ENCODE results near the gene USP47. TPM values are rescaled to one million over a fixed set of nuclear protein-coding genes. Genes with fewer than 3 reads are reported as not detected.

The USP47 gene
- total RNA-seq, 1 experiment from 2014 or later, result 37.5 TPM

DNA sequence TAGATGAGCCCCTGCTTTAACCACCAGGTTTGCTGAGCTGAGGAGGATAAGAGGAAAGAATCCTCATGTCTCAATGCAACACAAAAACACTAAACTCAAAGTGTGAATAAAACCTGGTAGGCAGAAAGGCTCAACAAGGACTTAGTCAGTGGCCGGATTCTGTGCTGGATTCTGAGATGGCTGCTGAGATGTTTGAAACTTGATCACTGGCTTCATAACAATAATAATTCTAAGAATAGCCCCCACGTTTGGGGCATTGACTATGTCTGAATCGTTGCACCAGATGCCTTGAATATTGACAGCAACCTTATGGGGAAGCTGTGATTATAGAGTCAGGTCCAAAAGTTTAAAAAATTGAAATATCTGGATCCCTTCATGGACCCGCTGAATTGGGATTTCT is 162.0 kb downstream of the USP47 start:
- Mint-ChIP-seq H3K4me3 (ENCODE audit: low read depth, unreplicated experiment) (no peak overlapping the region), H3K4me1 (ENCODE audit: low read depth, unreplicated experiment) (peaks cover 9% of the 10 kb centered on the region), H3K36me3 (ENCODE audit: insufficient read depth, unreplicated experiment) (no peaks in the 10 kb centered on the region), H3K27me3 (ENCODE audit: unreplicated experiment) (no peaks in the 10 kb centered on the region), H3K27ac (ENCODE audit: unreplicated experiment) (no peak overlapping the region), H3K9me3 (ENCODE audit: low read depth, unreplicated experiment) (no peaks in the 10 kb centered on the region)
- no TSS peak for BruUV-seq (replicated peaks)
- TF ChIP-seq, protein P1, sequence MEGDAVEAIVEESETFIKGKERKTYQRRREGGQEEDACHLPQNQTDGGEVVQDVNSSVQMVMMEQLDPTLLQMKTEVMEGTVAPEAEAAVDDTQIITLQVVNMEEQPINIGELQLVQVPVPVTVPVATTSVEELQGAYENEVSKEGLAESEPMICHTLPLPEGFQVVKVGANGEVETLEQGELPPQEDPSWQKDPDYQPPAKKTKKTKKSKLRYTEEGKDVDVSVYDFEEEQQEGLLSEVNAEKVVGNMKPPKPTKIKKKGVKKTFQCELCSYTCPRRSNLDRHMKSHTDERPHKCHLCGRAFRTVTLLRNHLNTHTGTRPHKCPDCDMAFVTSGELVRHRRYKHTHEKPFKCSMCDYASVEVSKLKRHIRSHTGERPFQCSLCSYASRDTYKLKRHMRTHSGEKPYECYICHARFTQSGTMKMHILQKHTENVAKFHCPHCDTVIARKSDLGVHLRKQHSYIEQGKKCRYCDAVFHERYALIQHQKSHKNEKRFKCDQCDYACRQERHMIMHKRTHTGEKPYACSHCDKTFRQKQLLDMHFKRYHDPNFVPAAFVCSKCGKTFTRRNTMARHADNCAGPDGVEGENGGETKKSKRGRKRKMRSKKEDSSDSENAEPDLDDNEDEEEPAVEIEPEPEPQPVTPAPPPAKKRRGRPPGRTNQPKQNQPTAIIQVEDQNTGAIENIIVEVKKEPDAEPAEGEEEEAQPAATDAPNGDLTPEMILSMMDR (IDR thresholded peaks at IDR 0.05; ENCODE audit: unreplicated experiment), result no peak
- DNase-seq, result no peak
- intact Hi-C loops (cut with micrococcal nuclease; ENCODE audit: unreplicated experiment), result no loop called here
- CTCF ChIA-PET, result interaction anchor here (2.3 kb wide), 1 partner anchor 15 kb away, joined by 6 read pairs; no protein-coding TSS in a partner anchor

DNA sequence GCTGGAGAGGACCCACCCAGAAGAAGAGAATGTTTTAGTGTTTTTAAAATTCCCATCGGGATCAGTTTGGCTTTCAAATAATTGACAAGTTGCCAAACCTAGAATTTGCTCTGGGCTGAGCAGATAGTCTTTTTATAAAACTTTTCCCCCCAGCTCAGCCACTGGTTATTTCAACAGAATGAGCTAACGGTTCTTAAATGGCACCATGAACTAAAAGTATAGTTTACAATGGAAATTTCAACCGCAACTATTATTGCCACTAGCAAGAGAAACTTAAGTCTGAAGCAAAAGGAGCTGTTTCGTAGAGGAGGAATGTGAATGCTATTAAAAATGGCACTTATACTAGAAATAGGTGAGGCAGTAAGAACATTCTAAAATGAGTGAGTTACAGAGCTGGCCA is 163.3 kb downstream of the USP47 start:
- no peak overlapping the region for H3K4me3 Mint-ChIP-seq (ENCODE audit: low read depth, unreplicated experiment)
- peaks cover 8% of the 10 kb centered on the region for H3K27me3 Mint-ChIP-seq (ENCODE audit: unreplicated experiment)
- BruUV-seq (replicated peaks), result no TSS peak
- intact Hi-C loops (cut with micrococcal nuclease; ENCODE audit: unreplicated experiment), result no loop called here
- H3K4me1 Mint-ChIP-seq (ENCODE audit: low read depth, unreplicated experiment), result peaks cover 9% of the 10 kb centered on the region
- H3K9me3 Mint-ChIP-seq (ENCODE audit: low read depth, unreplicated experiment), result no peaks in the 10 kb centered on the region
- peaks cover 7% of the 10 kb centered on the region for H3K36me3 Mint-ChIP-seq (ENCODE audit: insufficient read depth, unreplicated experiment)
- TF ChIP-seq, protein P1 (IDR thresholded peaks at IDR 0.05; ENCODE audit: unreplicated experiment), result no peak
- CTCF ChIA-PET, result interaction anchor here (1.0 to 2.3 kb wide), 3 partner anchors 11 to 38 kb away, joined by 3 to 6 read pairs (median 4); no protein-coding TSS in a partner anchor
- no peak for DNase-seq
- no peak overlapping the region for H3K27ac Mint-ChIP-seq (ENCODE audit: unreplicated experiment)

DNA sequence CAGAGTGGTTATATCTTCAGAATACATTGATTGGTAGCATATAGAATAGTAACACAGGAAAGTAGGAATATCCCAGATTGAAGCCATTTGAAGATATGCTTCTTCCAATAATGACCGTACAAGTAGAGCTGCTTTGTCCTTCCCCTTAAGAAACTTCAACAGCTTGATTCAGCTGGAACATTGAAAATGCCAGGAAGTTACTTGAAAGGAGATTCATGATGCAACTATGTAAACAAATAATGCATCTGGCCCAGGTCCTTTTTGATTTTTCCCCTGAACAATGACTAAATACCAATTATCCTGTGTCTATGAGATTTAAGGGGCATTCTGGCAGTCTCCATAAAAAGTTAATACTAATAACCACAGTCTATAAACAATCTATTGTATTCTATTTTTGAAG is 163.7 kb downstream of the USP47 start:
- no peak overlapping the region for H3K27ac Mint-ChIP-seq (ENCODE audit: unreplicated experiment)
- peaks cover 7% of the 10 kb centered on the region for H3K36me3 Mint-ChIP-seq (ENCODE audit: insufficient read depth, unreplicated experiment)
- H3K27me3 Mint-ChIP-seq (ENCODE audit: unreplicated experiment), result peaks cover 12% of the 10 kb centered on the region
- H3K9me3 Mint-ChIP-seq (ENCODE audit: low read depth, unreplicated experiment), result no peaks in the 10 kb centered on the region
- DNase-seq, result no peak
- peaks cover 9% of the 10 kb centered on the region for H3K4me1 Mint-ChIP-seq (ENCODE audit: low read depth, unreplicated experiment)
- intact Hi-C loops (cut with micrococcal nuclease; ENCODE audit: unreplicated experiment), result no loop called here
- TF ChIP-seq, protein P1 (IDR thresholded peaks at IDR 0.05; ENCODE audit: unreplicated experiment), result no peak
- H3K4me3 Mint-ChIP-seq (ENCODE audit: low read depth, unreplicated experiment), result no peak overlapping the region
- CTCF ChIA-PET, result interaction anchor here (1.0 to 2.3 kb wide), 3 partner anchors 12 to 38 kb away, joined by 3 to 6 read pairs (median 4); no protein-coding TSS in a partner anchor
- no TSS peak for BruUV-seq (replicated peaks)

DNA sequence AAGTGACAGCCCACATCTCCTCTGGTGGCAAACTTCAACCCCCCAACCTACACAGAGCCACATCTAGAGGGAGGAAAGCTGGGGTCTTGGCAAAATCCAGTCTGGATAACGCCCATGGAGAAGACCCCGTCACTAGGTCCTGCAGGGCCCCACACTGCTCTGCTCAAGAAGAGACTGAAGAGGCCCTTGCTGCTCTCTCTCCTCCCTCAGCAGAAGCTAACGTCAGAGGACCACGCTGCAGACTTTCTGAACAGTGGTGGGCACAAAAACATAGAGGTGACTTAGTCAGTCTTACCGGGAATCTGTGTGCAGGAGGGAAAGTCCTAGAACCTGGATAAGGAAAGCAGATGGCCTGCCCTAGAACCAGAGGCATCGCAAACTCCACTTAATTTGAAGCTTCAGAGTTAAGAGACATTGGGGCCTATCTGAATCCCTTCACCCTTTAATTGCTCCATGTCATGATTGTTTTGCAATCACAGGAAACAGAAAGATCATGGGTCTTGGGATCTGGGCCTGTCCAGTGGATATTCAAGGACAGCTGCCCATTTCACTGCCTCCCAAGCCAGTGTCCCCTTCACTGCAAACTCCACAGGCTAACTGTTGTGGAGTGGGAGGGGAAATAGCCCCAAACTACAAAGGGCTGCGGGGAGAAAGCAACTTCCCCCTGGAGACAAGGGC is 164.9 kb downstream of the USP47 start:
- CTCF ChIA-PET, result no interaction called here
- Mint-ChIP-seq H3K36me3 (ENCODE audit: insufficient read depth, unreplicated experiment) (peaks cover 7% of the 10 kb centered on the region), H3K9me3 (ENCODE audit: low read depth, unreplicated experiment) (no peaks in the 10 kb centered on the region), H3K27ac (ENCODE audit: unreplicated experiment) (no peak overlapping the region), H3K27me3 (ENCODE audit: unreplicated experiment) (peaks cover 20% of the 10 kb centered on the region), H3K4me3 (ENCODE audit: low read depth, unreplicated experiment) (no peak overlapping the region), H3K4me1 (ENCODE audit: low read depth, unreplicated experiment) (peaks cover under 1% of the 10 kb centered on the region)
- no peak for DNase-seq
- TF ChIP-seq, protein P1 (IDR thresholded peaks at IDR 0.05; ENCODE audit: unreplicated experiment), result no peak
- intact Hi-C loops (cut with micrococcal nuclease; ENCODE audit: unreplicated experiment), result no loop called here
- BruUV-seq (replicated peaks), result no TSS peak

All from Calu3 (cell line).